NCI-H510A (cell line): ENCODE data around the gene PPP4C.
"Not testable (repeated sequence)": the region's sequence is repeated elsewhere in the genome, so short reads cannot be mapped to it uniquely, and the experiment has no call there.

ENCODE experiments used
- DNase-seq: peaks from one replicate; lab custom pipeline; 2025; lab: John Stamatoyannopoulos, UW

Gene PPP4C

GRCh38 chr16:30075503-30076275 is at the start of gene PPP4C:
TSS of gene PPP4C (plus strand) at chr16:30075994. CDS start at chr16:30076378, 384 bp downstream.
- peak; percentile 93 for DNase-seq

GRCh38 chr16:30026449-30026848 is 49.3 kb upstream of the PPP4C start:
- DNase-seq = no peak

GRCh38 chr16:30027588-30028437 is 48.0 kb upstream of the PPP4C start:
- DNase-seq = no peak

DNA sequence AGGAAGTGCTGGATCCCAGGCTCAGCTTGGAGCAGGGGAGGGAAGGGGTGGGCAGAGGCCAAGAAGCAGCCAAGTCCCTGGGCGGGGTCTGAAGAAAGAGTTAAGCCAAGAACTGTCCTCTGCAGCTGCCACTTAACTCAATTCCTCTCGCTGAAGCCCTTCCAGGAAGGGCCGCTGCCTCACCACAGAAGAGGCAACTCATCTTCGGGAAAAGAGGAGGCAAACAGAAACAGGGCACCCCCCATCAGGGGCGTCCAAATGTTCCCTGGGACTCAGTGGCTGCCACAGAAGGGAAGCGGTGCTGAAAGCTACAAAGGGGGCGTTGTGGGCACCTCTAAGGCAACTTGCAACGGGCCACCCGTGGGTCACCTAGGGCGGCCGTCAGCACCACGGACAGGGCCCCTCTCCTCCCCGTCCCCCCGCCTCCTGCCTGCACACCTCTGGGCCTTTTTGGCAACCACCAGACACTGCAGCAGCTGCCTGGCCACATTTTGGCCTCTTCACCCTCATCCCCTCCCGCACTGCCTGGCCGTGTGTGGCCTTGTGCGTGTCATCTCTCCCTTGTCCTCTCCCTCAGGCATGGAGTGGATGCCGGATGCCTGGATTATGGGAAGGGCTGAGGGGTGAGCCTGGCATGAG is 47.2 kb upstream of the PPP4C start:
- DNase-seq = no peak

GRCh38 chr16:30030011-30030685 is 45.6 kb upstream of the PPP4C start:
- DNase-seq = no peak

DNA sequence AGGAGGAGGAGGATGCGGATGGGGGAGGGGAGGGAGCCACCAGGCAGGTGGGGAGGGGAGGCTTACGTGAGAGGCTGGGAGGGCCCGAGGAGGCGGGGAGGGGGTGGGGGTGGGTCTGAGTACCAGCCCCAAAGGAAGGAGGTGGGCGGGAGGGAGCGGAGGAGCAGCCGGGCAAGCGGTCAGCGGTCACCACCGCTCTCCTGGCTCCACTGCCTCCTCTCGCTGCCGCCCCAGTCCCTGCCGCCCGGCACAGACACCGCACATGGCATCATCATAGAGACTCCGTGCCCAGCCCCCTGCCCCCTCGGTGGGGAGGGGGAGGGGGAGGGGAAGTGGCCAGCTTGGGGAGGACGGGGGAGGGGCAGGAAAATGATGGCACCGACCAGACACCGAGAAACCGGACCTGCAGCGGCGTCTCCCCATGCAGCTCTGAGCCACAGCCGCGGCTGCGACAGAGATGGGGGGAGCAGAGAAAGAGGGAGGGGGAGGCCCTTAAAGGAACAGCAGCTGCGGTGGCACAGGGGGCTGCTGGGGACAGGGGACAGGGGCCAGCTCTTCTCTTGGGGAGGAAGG is 44.9 kb upstream of the PPP4C start, which contains the start of gene TLCD3B:
Gene TLCD3B, minus strand, starts transcription at position 431 of the 573 bp plus-strand sequence. CDS start 744 bp downstream, outside the sequence.
- DNase-seq = peak; percentile 77

DNA sequence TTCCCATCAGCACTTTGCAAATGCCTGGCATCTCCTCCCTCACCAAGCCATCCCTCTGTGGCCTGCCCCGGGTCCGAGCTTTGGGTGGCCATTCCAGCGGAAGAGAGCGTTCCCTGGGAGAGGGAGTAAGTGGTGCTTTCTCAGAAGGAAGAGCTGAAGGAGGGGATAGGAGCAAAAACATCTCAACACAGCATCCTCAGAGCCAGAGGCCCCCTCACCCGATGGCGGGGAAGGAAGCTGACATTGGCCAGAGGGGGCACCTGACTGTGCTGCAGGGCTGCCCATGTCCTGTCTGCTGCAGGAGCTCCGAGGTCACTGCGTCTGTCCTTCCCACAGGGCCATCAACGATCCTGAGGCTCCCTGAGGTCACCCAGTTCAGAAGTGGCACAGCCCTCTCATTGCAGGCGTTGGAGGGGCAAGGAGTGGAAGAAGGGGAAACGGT is 44.3 kb upstream of the PPP4C start:
- DNase-seq = no peak

DNA sequence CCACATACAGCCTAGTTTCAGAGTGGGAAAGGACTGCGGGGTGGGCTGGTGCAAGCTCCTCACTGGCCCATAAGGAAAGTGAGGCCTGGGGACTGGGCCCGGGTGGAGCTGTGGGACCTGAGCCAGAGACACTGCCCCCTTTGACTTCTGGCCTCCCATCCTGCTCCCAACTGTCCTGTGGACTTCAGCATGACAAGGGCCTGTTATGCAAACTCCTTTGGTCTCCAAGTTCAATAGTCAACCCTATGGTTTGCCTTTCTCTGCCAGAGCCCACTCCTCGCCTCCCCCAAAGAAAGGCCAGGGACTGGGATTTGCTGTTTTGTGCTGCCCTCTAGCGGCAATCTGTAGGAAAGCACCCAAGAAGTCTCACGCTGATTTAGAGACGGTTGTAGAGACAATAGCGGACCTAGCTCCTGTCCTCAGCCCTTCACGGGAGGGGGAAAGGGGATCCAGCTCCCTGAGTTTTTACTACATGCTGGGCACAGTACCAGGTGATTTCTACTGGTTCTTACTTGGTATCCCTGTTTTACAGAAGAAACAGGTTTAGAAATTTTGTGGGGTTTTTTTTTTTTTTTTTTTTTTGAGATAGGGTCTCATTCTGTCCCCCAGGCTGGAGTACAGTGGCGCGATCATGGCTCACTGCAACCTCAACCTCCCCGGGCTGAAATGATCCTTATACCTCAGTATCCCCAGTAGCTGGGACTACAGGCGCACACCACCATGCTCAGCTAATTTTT is 43.5 kb upstream of the PPP4C start:
- peak; percentile 50 for DNase-seq

DNA sequence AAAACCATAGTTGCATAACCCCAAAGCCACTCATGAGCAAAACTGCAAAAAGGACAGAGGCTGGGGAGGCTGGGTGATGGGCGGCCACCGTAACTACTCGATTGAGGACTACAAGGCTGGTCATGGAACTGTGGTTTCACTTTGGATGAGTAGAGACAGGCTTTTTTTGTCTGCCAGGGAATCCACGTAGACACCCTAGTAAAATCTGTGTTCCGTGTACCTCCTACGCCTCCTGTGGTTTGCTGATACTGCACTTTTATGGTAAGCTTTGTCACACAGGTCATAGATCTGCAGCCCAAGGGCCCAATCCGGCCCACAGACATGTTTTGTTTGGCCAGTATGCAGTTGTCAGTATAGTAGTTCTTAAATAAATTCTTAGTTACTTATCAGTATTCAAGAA is 42.5 kb upstream of the PPP4C start:
- DNase-seq = no peak

- no peak for DNase-seq
These were observed 35.6 kb upstream of the PPP4C start for GRCh38 chr16:30040221-30040620.

GRCh38 chr16:30040690-30041089 is 35.1 kb upstream of the PPP4C start:
- not testable (repeated sequence) for DNase-seq

DNA sequence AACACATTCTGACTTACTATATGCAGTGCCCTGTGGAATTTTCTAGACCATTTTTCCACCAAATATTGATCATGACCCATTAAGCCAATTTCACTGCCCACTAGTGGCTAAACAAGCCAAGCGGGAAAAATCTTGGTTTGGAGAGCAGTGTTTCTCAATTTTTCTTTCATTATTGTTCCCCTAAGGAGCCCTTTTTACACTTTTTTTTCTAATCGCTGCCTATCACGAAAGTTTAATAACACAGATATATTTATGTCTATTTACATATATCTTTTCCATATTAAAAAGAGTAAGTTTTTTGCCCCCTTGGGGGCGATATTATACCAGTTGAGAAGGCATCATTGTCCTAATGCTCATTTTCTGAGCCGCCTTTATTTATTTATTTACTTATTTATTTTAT is 34.0 kb upstream of the PPP4C start:
- no peak for DNase-seq

DNA sequence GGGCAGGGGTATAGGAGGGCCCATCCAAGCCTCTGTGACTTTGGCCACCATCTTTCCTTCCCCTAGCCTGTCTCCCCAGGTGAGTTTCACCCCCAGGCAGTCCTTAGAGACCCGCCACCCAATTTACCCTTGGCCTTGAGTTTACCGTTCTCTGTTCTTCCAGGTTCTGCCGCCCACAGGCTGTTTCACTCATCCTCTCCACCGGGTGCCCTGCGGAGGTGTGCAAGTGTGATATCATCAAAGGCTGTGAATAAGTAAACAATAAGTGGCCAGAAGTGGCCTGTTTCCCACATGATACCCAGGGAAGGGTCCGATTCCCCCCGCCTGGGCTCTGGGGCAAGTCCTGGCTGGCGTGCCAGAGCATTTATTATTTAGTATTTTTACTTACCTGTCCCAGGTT is 29.6 kb upstream of the PPP4C start:
- DNase-seq = no peak

- no peak for DNase-seq
These were observed 29.2 kb upstream of the PPP4C start for GRCh38 chr16:30046588-30046987.

GRCh38 chr16:30049871-30050270 is 25.9 kb upstream of the PPP4C start:
- DNase-seq = no peak

DNA sequence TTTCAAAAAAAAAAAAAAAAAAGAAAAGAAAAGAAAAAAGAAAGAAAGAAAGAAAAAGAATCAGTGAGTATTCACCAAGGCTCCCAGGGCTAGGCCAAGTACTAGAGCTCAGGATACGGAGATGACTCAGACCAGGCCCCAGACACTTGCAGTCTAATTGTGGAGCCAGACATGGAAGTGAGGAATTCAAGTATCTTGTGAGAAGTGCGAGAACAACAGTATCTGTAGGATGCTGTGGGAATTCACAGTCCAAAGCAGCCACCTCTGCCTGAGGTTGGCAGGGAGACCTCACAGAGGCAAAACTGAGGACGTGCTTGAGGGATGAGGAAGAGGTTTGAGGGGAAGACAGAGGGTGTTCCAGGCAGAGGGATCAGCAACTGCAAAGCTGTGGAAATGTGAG is 24.3 kb upstream of the PPP4C start:
- DNase-seq = no peak

- peak; percentile 97 for DNase-seq
These were observed 23.0 kb upstream of the PPP4C start for GRCh38 chr16:30052671-30053372.

- no peak for DNase-seq
These were observed 22.3 kb upstream of the PPP4C start for GRCh38 chr16:30053376-30054015.

- DNase-seq = no peak
These were observed 21.3 kb upstream of the PPP4C start for GRCh38 chr16:30054451-30054850.
